ENCODE data around the gene FAM216B. TPM values are rescaled to one million over a fixed set of nuclear protein-coding genes. Genes with fewer than 3 reads are reported as not detected.

FAM216B gene
- total and polyA plus RNA-seq, 2 of the 13 experiments (the other 11 are each of a cell fraction or from before 2014, with no cell fraction given), result not detected

GRCh38 chr13:42745655-42746054 lies 35.7 kb upstream of the FAM216B start:
- Histone ChIP-seq H3K27me3 (ENCODE audit: control insufficient read depth in 1 of 2, insufficient read depth in 2 of 2, low read length in 2 of 2) (peaks cover 0 to 1% of the 10 kb centered on the region in 2 experiments; a peak in 1 of 5 replicates), H3K4me3 (replicated peaks in 1 of 3; ENCODE audit: insufficient read depth in 1 of 3, low read depth in 2 of 3, low read length in 3 of 3) (no peak overlapping the region), H3K9ac (ENCODE audit: insufficient read depth, low read depth, low read length) (no peak overlapping the region), H3K9me3 (ENCODE audit: low read length) (no peaks in the 10 kb centered on the region; the same call in 1 of the 2 replicates), H3K4me2 (ENCODE audit: low read depth, low read length) (no peak overlapping the region), H4K20me1 (ENCODE audit: insufficient read depth, low read length) (no peaks in the 10 kb centered on the region), H3K36me3 (replicated peaks in 1 of 2; ENCODE audit: control insufficient read depth in 1 of 2, insufficient read depth in 2 of 2, low read length in 2 of 2) (no peaks in the 10 kb centered on the region), H3K79me2 (ENCODE audit: insufficient read depth, low read length) (no peaks in the 10 kb centered on the region), H3K27ac (ENCODE audit: extremely low read length, insufficient read depth, low read length) (no peak overlapping the region), H3K4me1 (ENCODE audit: insufficient read depth, low read length) (no peaks in the 10 kb centered on the region), H2AFZ (ENCODE audit: low read length) (no peak overlapping the region)
- no TSS peak for BruUV-seq (replicated peaks)
- ATAC-seq (no peak), DNase-seq (ENCODE audit: low spot score) (no peak), FAIRE-seq (no peak)
- intact Hi-C loops (cut with micrococcal nuclease; ENCODE audit: unreplicated experiment), result no loop called here
- 88% methylated on average over 6 of the region's 6 CpGs for WGBS (ENCODE audit: low lambda C conversion rate)
- in situ Hi-C loops (cut with HindIII; ENCODE audit: extremely low pct_ligation_motif_present, low pct_unique_long_range_greater_than_20kb), result no loop called here
- no peak for TF ChIP-seq TP53 (CRISPR knock-in tag; conservative IDR thresholded peaks at IDR 0.05)
- TF ChIP-seq RARA (CRISPR knock-in tag; IDR thresholded peaks at IDR 0.05), result no peak
- no peak for TF ChIP-seq DDIT3 (CRISPR knock-in tag; IDR thresholded peaks at IDR 0.05)
- no peak for TF ChIP-seq GABPA (IDR thresholded peaks at IDR 0.05; ENCODE audit: low read depth, low read length)
- TF ChIP-seq GABPA (CRISPR knock-in tag; IDR thresholded peaks at IDR 0.05; ENCODE audit: low read depth), result no peak
- TF ChIP-seq NCOA5 (CRISPR knock-in tag; IDR thresholded peaks at IDR 0.05), result no peak
- ChIA-PET POLR2A (no interaction called here), CTCF (ENCODE audit: low intra/inter-chr PET ratio, low total read pairs) (no interaction called here)

- POLR2A ChIA-PET, result no interaction called here
- in situ Hi-C loops (cut with HindIII; ENCODE audit: extremely low pct_ligation_motif_present, low pct_unique_long_range_greater_than_20kb), result no loop called here
- TF ChIP-seq ZBTB43 (CRISPR knock-in tag; conservative IDR thresholded peaks at IDR 0.05) (no peak), ZFP91 (CRISPR knock-in tag; IDR thresholded peaks at IDR 0.05; ENCODE audit: borderline replicate concordance) (no peak), ZNF552 (CRISPR knock-in tag; IDR thresholded peaks at IDR 0.05; ENCODE audit: borderline replicate concordance) (no peak), CREB1 (IDR thresholded peaks at IDR 0.05) (no peak), CREB1 (CRISPR knock-in tag; IDR thresholded peaks at IDR 0.05) (no peak), PLSCR1 (CRISPR knock-in tag; IDR thresholded peaks at IDR 0.05; ENCODE audit: borderline replicate concordance) (no peak), ZBTB20 (CRISPR knock-in tag; IDR thresholded peaks at IDR 0.05; ENCODE audit: borderline replicate concordance, low read depth) (no peak), ZNF3 (CRISPR knock-in tag; IDR thresholded peaks at IDR 0.05) (no peak), GMEB1 (CRISPR knock-in tag; IDR thresholded peaks at IDR 0.05; ENCODE audit: borderline replicate concordance) (no peak)
These were observed 34.5 kb upstream of the FAM216B start for GRCh38 chr13:42746866-42747265.

More at GRCh38 chr13:42746866-42747265, 34.5 kb upstream of the FAM216B start:
- no peaks in the 10 kb centered on the region; the same call in 1 of the 2 replicates for H3K9me3 ChIP-seq (ENCODE audit: low read length)
- no peak overlapping the region for H3K9ac ChIP-seq (ENCODE audit: insufficient read depth, low read depth, low read length)
- no peaks in the 10 kb centered on the region for H3K4me1 ChIP-seq (ENCODE audit: insufficient read depth, low read length)
- WGBS (ENCODE audit: low lambda C conversion rate), result 2% methylated on average over 2 of the region's 2 CpGs
- peaks cover 0 to 1% of the 10 kb centered on the region in 2 experiments; a peak in 1 of 5 replicates for H3K27me3 ChIP-seq (ENCODE audit: control insufficient read depth in 1 of 2, insufficient read depth in 2 of 2, low read length in 2 of 2)
- FAIRE-seq (no peak), ATAC-seq (no peak), DNase-seq (ENCODE audit: low spot score) (no peak)
- H3K27ac ChIP-seq (ENCODE audit: extremely low read length, insufficient read depth, low read length), result no peak overlapping the region
- H3K4me2 ChIP-seq (ENCODE audit: low read depth, low read length), result no peak overlapping the region
- no TSS peak for BruUV-seq (replicated peaks)
- H4K20me1 ChIP-seq (ENCODE audit: insufficient read depth, low read length), result no peaks in the 10 kb centered on the region
- no peaks in the 10 kb centered on the region for H3K36me3 ChIP-seq (replicated peaks in 1 of 2; ENCODE audit: control insufficient read depth in 1 of 2, insufficient read depth in 2 of 2, low read length in 2 of 2)
- CTCF ChIA-PET (ENCODE audit: low intra/inter-chr PET ratio, low total read pairs), result no interaction called here
- H3K79me2 ChIP-seq (ENCODE audit: insufficient read depth, low read length), result no peaks in the 10 kb centered on the region
- no peak overlapping the region for H3K4me3 ChIP-seq (replicated peaks in 1 of 3; ENCODE audit: insufficient read depth in 1 of 3, low read depth in 2 of 3, low read length in 3 of 3)
- intact Hi-C loops (cut with micrococcal nuclease; ENCODE audit: unreplicated experiment), result no loop called here
- H2AFZ ChIP-seq (ENCODE audit: low read length), result no peak overlapping the region

Data from HepG2 (cell line).